Endothelial cell of umbilical vein (primary cell): ENCODE measurements around the gene ZSCAN5A. TPM values are rescaled to one million over a fixed set of nuclear protein-coding genes. Genes with fewer than 3 reads are reported as not detected.
"Not testable (repeated sequence)": the region's sequence is repeated elsewhere in the genome, so short reads cannot be mapped to it uniquely, and the experiment has no call there.

Source experiments
- BruUV-seq: library from RNA; stranded (reverse); fragments of 400-500 nt; replicated peaks from 2 replicates; lab custom pipeline; 2021; lab: Mats Ljungman, UMichigan
- CTCF ChIA-PET: fragments of 300-600, 350-600 bp; sonication (Branson Sonifier 250); formaldehyde crosslinking; loops from one replicate; lab custom pipeline; 2021; ENCODE audit warnings: antibody characterized with exemption, inconsistent platforms; lab: Charles Lee
- POLR2A ChIA-PET: fragments of 300-600, 350-600 bp; sonication (Branson Sonifier 250); formaldehyde crosslinking; loops from one replicate; lab custom pipeline; 2021; ENCODE audit warnings: antibody characterized with exemption, inconsistent platforms; lab: Charles Lee
- DNase-seq: peaks from one replicate; pipeline ENCODE4 v3.0.0-alpha.2; 2011; ENCODE audit warnings: low read depth, low spot score
- FAIRE-seq: peaks from 2 replicates; lab custom pipeline; 2011; peaks lifted over from hg19 to GRCh38; lab: Jason Lieb, UNC
- H2AFZ ChIP-seq: 2 replicates; pipeline ENCODE4 v1.6.0; 2012; ENCODE audit warnings: low read depth, low read length, control low read depth, inconsistent platforms
- H3K27ac ChIP-seq: 2 replicates; pipeline ENCODE4 v1.5.1; 2011; ENCODE audit warnings: low read depth, mild to moderate bottlenecking, control low read depth, low read length, moderate library complexity; ENCODE audit not compliant: insufficient read depth
- H3K27me3 ChIP-seq, 2 experiments: 2 replicates each; pipeline versions ENCODE4 v1.6.0 to v1.6.1; 2011; ENCODE audit warnings: low read length in 2 of 2, mixed read lengths in 1 of 2; ENCODE audit not compliant: control insufficient read depth in 2 of 2, insufficient read depth in 2 of 2
- H3K36me3 ChIP-seq, 2 experiments: 2 replicates in 1 of 2; 3 replicates in 1 of 2; pipeline ENCODE4 v1.5.1; 2011; ENCODE audit warnings: low read length in 2 of 2, mild to moderate bottlenecking in 1 of 2, moderate library complexity in 1 of 2; ENCODE audit not compliant: control insufficient read depth in 2 of 2, insufficient read depth in 2 of 2; ENCODE audit errors: extremely low read depth in 1 of 2
- H3K4me1 ChIP-seq: 3 replicates; pipeline ENCODE4 v1.5.1; 2011; ENCODE audit warnings: mild to moderate bottlenecking, low read length; ENCODE audit not compliant: control insufficient read depth, insufficient read depth; ENCODE audit errors: extremely low read depth
- H3K4me2 ChIP-seq: 2 replicates; pipeline ENCODE4 v1.6.1; 2011; ENCODE audit warnings: low read length, control low read depth, mixed read lengths; ENCODE audit not compliant: insufficient read depth
- H3K4me3 ChIP-seq, 3 experiments: fragments of 200-600 bp in 1 of 3; sonication (generic), shearing (Covaris generic) in 1 of 3; replicated peaks in 1 of 3; 2 replicates each; pipeline ENCODE4 v1.5.1; 2011 to 2016; ENCODE audit warnings: control low read depth in 3 of 3, low read length in 3 of 3, mild to moderate bottlenecking in 2 of 3, inconsistent platforms in 1 of 3, low read depth in 1 of 3, moderate library complexity in 1 of 3; ENCODE audit not compliant: insufficient read depth in 1 of 3
- H3K79me2 ChIP-seq: 2 replicates; pipeline ENCODE4 v1.6.0; 2012; ENCODE audit warnings: low read length, inconsistent platforms; ENCODE audit not compliant: control insufficient read depth, insufficient read depth
- H3K9ac ChIP-seq: replicated peaks from 2 replicates; pipeline ENCODE3; 2011; ENCODE audit warnings: low read length, control low read depth; ENCODE audit not compliant: insufficient read depth; ENCODE audit errors: extremely low read depth
- H3K9me1 ChIP-seq: replicated peaks from 3 replicates; pipeline ENCODE4 v1.6.0; 2011; ENCODE audit warnings: mild to moderate bottlenecking, low read length; ENCODE audit not compliant: control insufficient read depth, insufficient read depth; ENCODE audit errors: extremely low read depth
- H3K9me3 ChIP-seq: replicated peaks from 2 replicates; pipeline ENCODE4 v1.5.1; 2012; ENCODE audit warnings: low read length, inconsistent platforms; ENCODE audit not compliant: control insufficient read depth, insufficient read depth
- H4K20me1 ChIP-seq: replicated peaks from 2 replicates; pipeline ENCODE3; 2011; ENCODE audit warnings: mild to moderate bottlenecking, low read length; ENCODE audit not compliant: control insufficient read depth, insufficient read depth; ENCODE audit errors: extremely low read depth
- JUN ChIP-seq: IDR thresholded peaks from 2 replicates; pipeline ENCODE4 v1.6.1; 2011; ENCODE audit warnings: borderline replicate concordance, low read depth; ENCODE audit not compliant: insufficient read length, insufficient read depth
- dilution Hi-C: fragments of 300-500 bp; cut with MboI; formaldehyde crosslinking; loops from one replicate; pipeline ENCODE4 v1.15.0; 2019; ENCODE audit warnings: low sequenced_read_pairs; ENCODE audit not compliant: extremely low pct_ligation_motif_present
- intact Hi-C: fragments of 100-400 bp; cut with micrococcal nuclease; formaldehyde crosslinking; loops from one replicate; pipeline ENCODE4 v1.10.0; 2022
- polyA plus RNA-seq, 4 experiments: library from polyadenylated mRNA; depleted of rRNA in 3 of 4; stranded (reverse) in 3 of 4; unstranded in 1 of 4; fragments of >200 nt; gene quantifications; 2 replicates each; pipeline versions ENCODE4 v1.2.1 to v1.2.3, GENCODE V29; 2011 to 2012; ENCODE audit warnings: missing spikeins in 1 of 4
- total RNA-seq: library from RNA; stranded (reverse); gene quantifications from 2 replicates; pipeline ENCODE4 v1.2.3, GENCODE V29; 2021

The ZSCAN5A gene
- total and polyA plus RNA-seq, 2 donors (not counting 3 experiments of a cell fraction or from before 2014, with no cell fraction given): 5.1 to 12.2 TPM

- Histone ChIP-seq H3K4me1 (no peaks in the 10 kb centered on the region), H3K4me3 (no peak overlapping the region), H3K9me3 (no peaks in the 10 kb centered on the region), H3K36me3 (no peaks in the 10 kb centered on the region), H3K27ac (no peak overlapping the region), H3K27me3 (no peaks in the 10 kb centered on the region), H4K20me1 (no peaks in the 10 kb centered on the region), H3K9me1 (no peaks in the 10 kb centered on the region), H3K9ac (no peak overlapping the region), H3K4me2 (no peak overlapping the region), H3K79me2 (no peaks in the 10 kb centered on the region), H2AFZ (no peak overlapping the region)
- FAIRE-seq (no peak), DNase-seq (no peak)
- no peak for TF ChIP-seq JUN
- intact Hi-C loops: no loop called here
- POLR2A ChIA-PET: no interaction called here
- CTCF ChIA-PET: interaction anchor here (0.7 kb wide), 1 partner anchor 101 kb away, joined by 3 read pairs; no protein-coding TSS in a partner anchor
- BruUV-seq: no TSS peak
- dilution Hi-C loops: no loop called here
Observed at GRCh38 chr19:56209091-56209490, 105.5 kb downstream of the ZSCAN5A start.

- H3K9me1 ChIP-seq, H3K4me2 ChIP-seq, H3K9ac ChIP-seq, H3K27ac ChIP-seq, H3K9me3 ChIP-seq, BruUV-seq, intact Hi-C loops, FAIRE-seq, DNase-seq, CTCF ChIA-PET, H3K79me2 ChIP-seq, dilution Hi-C loops, H3K4me3 ChIP-seq, H3K27me3 ChIP-seq, H2AFZ ChIP-seq, H3K36me3 ChIP-seq, H3K4me1 ChIP-seq, POLR2A ChIA-PET, H4K20me1 ChIP-seq: not testable (repeated sequence)
Observed at GRCh38 chr19:56207581-56207980, 107.1 kb downstream of the ZSCAN5A start.
